ENCODE results near the gene PHF21A. TPM values are rescaled to one million over a fixed set of nuclear protein-coding genes. Genes with fewer than 3 reads are reported as not detected.
A peak's percentile ranks its signal among the peaks of the same experiment; 100 is the strongest.

Gene PHF21A
- total RNA-seq, 1 donor from 2014 or later, result 49.6 TPM

GRCh38 chr11:46122945-46123715, 1.9 kb upstream of the PHF21A start:
- peak overlapping the region; percentile 95 for H3K4me2 ChIP-seq
- no peak for DNase-seq (ENCODE audit: low spot score)
- peaks cover 35% of the 10 kb centered on the region for H3K79me2 ChIP-seq (ENCODE audit: low read depth)
- peaks cover 13% of the 10 kb centered on the region for H4K20me1 ChIP-seq (ENCODE audit: low read depth)
- TF ChIP-seq EZH2 (IDR thresholded peaks at IDR 0.05), result no peak
- no peak for TF ChIP-seq CTCF (IDR thresholded peaks at IDR 0.05)
- no peak for TF ChIP-seq EZH2phosphoT487 (IDR thresholded peaks at IDR 0.05)
- no peaks in the 10 kb centered on the region for H3K9me3 ChIP-seq (ENCODE audit: low read depth)
- peaks cover 24% of the 10 kb centered on the region for H3K4me1 Mint-ChIP-seq
- H3K9me3 Mint-ChIP-seq, result no peaks in the 10 kb centered on the region
- peaks cover 13% of the 10 kb centered on the region for H3K4me1 ChIP-seq
- H3K4me3 ChIP-seq, result peak overlapping the region; percentile 84
- no peak overlapping the region for H3K27ac ChIP-seq
- H3K27ac Mint-ChIP-seq, result no peak overlapping the region
- H2AFZ ChIP-seq (replicated peaks), result peak overlapping the region; percentile 86
- H3K27me3 Mint-ChIP-seq (ENCODE audit: insufficient read depth, low read depth), result peaks cover 8% of the 10 kb centered on the region
- no peaks in the 10 kb centered on the region for H3K36me3 Mint-ChIP-seq
- no peaks in the 10 kb centered on the region for H3K36me3 ChIP-seq
- H3K9ac ChIP-seq, result no peak overlapping the region
- H3F3A ChIP-seq (ENCODE audit: low read depth), result peaks cover 40% of the 10 kb centered on the region
- peak overlapping the region; percentile 93 for H3K4me3 Mint-ChIP-seq
- H3K27me3 ChIP-seq, result no peaks in the 10 kb centered on the region

GRCh38 chr11:46121724-46122477, 647 bp upstream of the PHF21A start:
- H3K4me2 ChIP-seq, result peak overlapping the region; percentile 95
- DNase-seq (ENCODE audit: low spot score), result peak; percentile 95
- peak overlapping the region; percentile 86 for H2AFZ ChIP-seq (replicated peaks)
- H3K27ac ChIP-seq, result peak overlapping the region; percentile 86
- H4K20me1 ChIP-seq (ENCODE audit: low read depth), result peaks cover 24% of the 10 kb centered on the region
- H3K9ac ChIP-seq, result peak overlapping the region; percentile 9
- no peaks in the 10 kb centered on the region for H3K9me3 ChIP-seq (ENCODE audit: low read depth)
- Mint-ChIP-seq H3K4me3 (peak overlapping the region; percentile 93), H3K27me3 (ENCODE audit: insufficient read depth, low read depth) (peaks cover 6% of the 10 kb centered on the region), H3K36me3 (no peaks in the 10 kb centered on the region), H3K27ac (peak overlapping the region; percentile 97), H3K9me3 (no peaks in the 10 kb centered on the region), H3K4me1 (peaks cover 28% of the 10 kb centered on the region)
- H3K79me2 ChIP-seq (ENCODE audit: low read depth), result peaks cover 48% of the 10 kb centered on the region
- peaks cover 15% of the 10 kb centered on the region for H3K4me1 ChIP-seq
- H3K4me3 ChIP-seq, result peak overlapping the region; percentile 84
- no peaks in the 10 kb centered on the region for H3K36me3 ChIP-seq
- peak; percentile 13 for TF ChIP-seq EZH2 (IDR thresholded peaks at IDR 0.05)
- TF ChIP-seq CTCF (IDR thresholded peaks at IDR 0.05), result no peak
- no peak for TF ChIP-seq EZH2phosphoT487 (IDR thresholded peaks at IDR 0.05)
- H3F3A ChIP-seq (ENCODE audit: low read depth), result peaks cover 36% of the 10 kb centered on the region
- no peaks in the 10 kb centered on the region for H3K27me3 ChIP-seq

GRCh38 chr11:46120346-46121300, 631 bp downstream of the PHF21A start:
- peak overlapping the region; percentile 96 for H3K4me3 Mint-ChIP-seq
- Histone ChIP-seq H2AFZ (replicated peaks) (peak overlapping the region; percentile 3), H3K4me1 (peaks cover 17% of the 10 kb centered on the region), H3K4me2 (peak overlapping the region; percentile 88), H3K36me3 (no peaks in the 10 kb centered on the region), H3K27me3 (no peaks in the 10 kb centered on the region), H3K4me3 (peak overlapping the region; percentile 85), H3K27ac (peak overlapping the region; percentile 86), H3K79me2 (ENCODE audit: low read depth) (peaks cover 61% of the 10 kb centered on the region), H3K9ac (no peak overlapping the region), H3K9me3 (ENCODE audit: low read depth) (no peaks in the 10 kb centered on the region), H3F3A (ENCODE audit: low read depth) (peaks cover 36% of the 10 kb centered on the region), H4K20me1 (ENCODE audit: low read depth) (peaks cover 35% of the 10 kb centered on the region)
- H3K4me1 Mint-ChIP-seq, result peaks cover 33% of the 10 kb centered on the region
- peak overlapping the region; percentile 95 for H3K27ac Mint-ChIP-seq
- TF ChIP-seq EZH2 (IDR thresholded peaks at IDR 0.05), result no peak
- no peaks in the 10 kb centered on the region for H3K36me3 Mint-ChIP-seq
- H3K9me3 Mint-ChIP-seq, result no peaks in the 10 kb centered on the region
- H3K27me3 Mint-ChIP-seq (ENCODE audit: insufficient read depth, low read depth), result peaks cover 6% of the 10 kb centered on the region
- peak; percentile 82 for DNase-seq (ENCODE audit: low spot score)

Data from neural progenitor cell (in vitro differentiated cells).